MM.1S (cell line): ENCODE results near the gene CTNNBL1.

ENCODE experiments used
- DNase-seq: peaks from one replicate; pipeline ENCODE4 v3.0.0-alpha.2; 2015
- H2AFZ ChIP-seq: fragments of 300-600 bp; sonication (generic); 2 replicates; pipeline ENCODE4 v1.6.0; 2016; ENCODE audit warnings: antibody characterized with exemption, low read length
- H3F3A ChIP-seq: fragments of 300-600 bp; sonication (generic); 2 replicates; pipeline ENCODE4 v1.6.1; 2016; ENCODE audit warnings: mild to moderate bottlenecking, antibody characterized with exemption, low read length, moderate library complexity, mixed read lengths; ENCODE audit not compliant: insufficient read depth
- H3K27ac ChIP-seq: fragments of 300-600 bp; sonication (generic); 2 replicates; pipeline ENCODE4 v1.5.1; 2016; ENCODE audit warnings: mild to moderate bottlenecking, low read length
- H3K27me3 ChIP-seq: fragments of 300-600 bp; sonication (generic); replicated peaks from 2 replicates; pipeline ENCODE4 v1.6.0; 2016; ENCODE audit warnings: low read length; ENCODE audit not compliant: insufficient read depth
- H3K36me3 ChIP-seq: fragments of 300-600 bp; sonication (generic); replicated peaks from 2 replicates; pipeline ENCODE4 v1.6.1; 2016; ENCODE audit warnings: mild to moderate bottlenecking, low read length, mixed read lengths; ENCODE audit not compliant: insufficient read depth
- H3K4me1 ChIP-seq: fragments of 300-600 bp; sonication (generic); 2 replicates; pipeline ENCODE4 v1.6.1; 2016; ENCODE audit warnings: low read length, mixed read lengths
- H3K4me2 ChIP-seq: fragments of 300-600 bp; sonication (generic); 2 replicates; pipeline ENCODE4 v1.6.0; 2016; ENCODE audit warnings: low read depth, low read length
- H3K4me3 ChIP-seq: fragments of 300-600 bp; sonication (generic); 2 replicates; pipeline ENCODE4 v1.5.1; 2016; ENCODE audit warnings: low read length, mixed read lengths
- H3K79me2 ChIP-seq: fragments of 300-600 bp; sonication (generic); 2 replicates; pipeline ENCODE4 v1.6.1; 2016; ENCODE audit warnings: mixed run types, low read length, mixed read lengths
- H3K9ac ChIP-seq: fragments of 300-600 bp; sonication (generic); 2 replicates; pipeline ENCODE4 v1.6.1; 2016; ENCODE audit warnings: low read length, mixed read lengths
- H3K9me2 ChIP-seq: fragments of 300-600 bp; sonication (generic); replicated peaks from 2 replicates; pipeline ENCODE4 v1.6.1; 2016; ENCODE audit warnings: mild to moderate bottlenecking, low read length, mixed read lengths; ENCODE audit not compliant: insufficient read depth
- H3K9me3 ChIP-seq: fragments of 300-600 bp; sonication (generic); replicated peaks from 2 replicates; pipeline ENCODE4 v1.6.1; 2016; ENCODE audit warnings: mild to moderate bottlenecking, low read length, mixed read lengths; ENCODE audit not compliant: insufficient read depth
- H4K20me1 ChIP-seq: fragments of 300-600 bp; sonication (generic); 2 replicates; pipeline ENCODE4 v1.6.1; 2016; ENCODE audit warnings: mild to moderate bottlenecking, low read length, moderate library complexity, mixed read lengths; ENCODE audit not compliant: insufficient read depth
- CTCF ChIP-seq: fragments of 300-600 bp; sonication (generic); IDR thresholded peaks from 2 replicates; pipeline ENCODE4 v1.5.1; 2016; ENCODE audit warnings: antibody characterized with exemption, low read length, mixed read lengths
- EZH2 ChIP-seq: fragments of 300-600 bp; sonication (generic); optimal IDR thresholded peaks from 2 replicates; pipeline ENCODE3; 2017; ENCODE audit warnings: low read depth, mild to moderate bottlenecking, antibody characterized with exemption, low read length, mixed read lengths
- EZH2phosphoT487 ChIP-seq: fragments of 300-600 bp; sonication (generic); IDR thresholded peaks from 2 replicates; pipeline ENCODE4 v1.6.1; 2018; ENCODE audit warnings: antibody characterized with exemption, low read length

Gene CTNNBL1

GRCh38 chr20:37841971-37842370, 148.1 kb downstream of the CTNNBL1 start:
- no peak for TF ChIP-seq EZH2
- TF ChIP-seq EZH2phosphoT487: no peak
- TF ChIP-seq CTCF: no peak
- Histone ChIP-seq H3K4me2 (no peak overlapping the region), H3K4me3 (no peak overlapping the region), H4K20me1 (no peaks in the 10 kb centered on the region), H3K27ac (no peak overlapping the region), H2AFZ (no peak overlapping the region), H3K9me2 (no peaks in the 10 kb centered on the region), H3F3A (no peaks in the 10 kb centered on the region), H3K9me3 (no peaks in the 10 kb centered on the region), H3K36me3 (no peaks in the 10 kb centered on the region), H3K4me1 (no peaks in the 10 kb centered on the region), H3K79me2 (no peaks in the 10 kb centered on the region), H3K27me3 (no peaks in the 10 kb centered on the region), H3K9ac (no peak overlapping the region)
- no peak for DNase-seq

GRCh38 chr20:37845241-37845681, 151.4 kb downstream of the CTNNBL1 start:
- no peaks in the 10 kb centered on the region for H3K9me2 ChIP-seq
- H3K79me2 ChIP-seq: no peaks in the 10 kb centered on the region
- no peak overlapping the region for H2AFZ ChIP-seq
- TF ChIP-seq CTCF (no peak), EZH2phosphoT487 (no peak), EZH2 (no peak)
- no peaks in the 10 kb centered on the region for H4K20me1 ChIP-seq
- no peak overlapping the region for H3K4me2 ChIP-seq
- no peaks in the 10 kb centered on the region for H3K4me1 ChIP-seq
- H3K9ac ChIP-seq: no peak overlapping the region
- no peaks in the 10 kb centered on the region for H3F3A ChIP-seq
- no peak overlapping the region for H3K27ac ChIP-seq
- H3K27me3 ChIP-seq: no peaks in the 10 kb centered on the region
- no peaks in the 10 kb centered on the region for H3K36me3 ChIP-seq
- no peaks in the 10 kb centered on the region for H3K9me3 ChIP-seq
- no peak for DNase-seq
- no peak overlapping the region for H3K4me3 ChIP-seq

- Histone ChIP-seq H3K4me1 (no peaks in the 10 kb centered on the region), H3K9me2 (no peaks in the 10 kb centered on the region)
Measured at GRCh38 chr20:37845878-37846277, 152.0 kb downstream of the CTNNBL1 start.

More at GRCh38 chr20:37845878-37846277, 152.0 kb downstream of the CTNNBL1 start:
- H3K36me3 ChIP-seq: no peaks in the 10 kb centered on the region
- no peaks in the 10 kb centered on the region for H3K9me3 ChIP-seq
- H3F3A ChIP-seq: no peaks in the 10 kb centered on the region
- H3K4me3 ChIP-seq: no peak overlapping the region
- H3K27me3 ChIP-seq: no peaks in the 10 kb centered on the region
- H3K4me2 ChIP-seq: no peak overlapping the region
- no peak overlapping the region for H3K9ac ChIP-seq
- no peak for TF ChIP-seq EZH2phosphoT487
- no peak for TF ChIP-seq EZH2
- TF ChIP-seq CTCF: no peak
- H3K79me2 ChIP-seq: no peaks in the 10 kb centered on the region
- no peak overlapping the region for H3K27ac ChIP-seq
- no peaks in the 10 kb centered on the region for H4K20me1 ChIP-seq
- no peak for DNase-seq
- no peak overlapping the region for H2AFZ ChIP-seq
